K562 (cell line): ENCODE measurements around the gene TRRAP. TPM values are rescaled to one million over a fixed set of nuclear protein-coding genes. Genes with fewer than 3 reads are reported as not detected.

Experiments
- ATAC-seq: fragments of 200-7000 bp; cut with Tn5 transposase; 3 replicates; pipeline ENCODE4 v1.9.1; 2020; ENCODE audit warnings: moderate library complexity
- BruUV-seq: library from RNA; stranded (reverse); fragments of 400-500 nt; replicated peaks from 2 replicates; lab custom pipeline; 2021; lab: Mats Ljungman, UMichigan
- CTCF ChIA-PET: fragments of 300-600 bp; formaldehyde crosslinking; extraction: SDS; loops from one replicate; lab custom pipeline; 2021; ENCODE audit warnings: low intra/inter-chr PET ratio; lab: Yijun Ruan, JAX
- POLR2A ChIA-PET: fragments of 300-600, 350-650 bp; sonication (Branson Sonifier 250); formaldehyde crosslinking; extraction: SDS; loops from one replicate; lab custom pipeline; 2021; ENCODE audit warnings: antibody characterized with exemption, inconsistent platforms; lab: Yijun Ruan, JAX
- DNase-seq, 4 experiments: peaks; one replicate each; pipeline versions ENCODE4 v3.0.0 to v3.0.0-alpha.2; 2011 to 2018; ENCODE audit warnings: low spot score in 3 of 4, mixed read lengths in 3 of 4; ENCODE audit errors: extremely low read depth in 1 of 4
- FAIRE-seq: peaks from 2 replicates; lab custom pipeline; 2011; peaks lifted over from hg19 to GRCh38; lab: Jason Lieb, UNC
- H2AFZ ChIP-seq: 2 replicates; pipeline ENCODE4 v1.6.0; 2011; ENCODE audit warnings: low read depth, low read length, control low read depth, inconsistent platforms
- H3K27ac ChIP-seq: fragments of 200-600 bp; 3 replicates; pipeline ENCODE4 v1.8.0; 2011; ENCODE audit warnings: low read depth, mild to moderate bottlenecking, control low read depth, inconsistent platforms, low read length, moderate library complexity, mixed read lengths; ENCODE audit errors: extremely low read depth
- H3K27me3 ChIP-seq, 2 experiments: fragments of 300-600 bp in 1 of 2; 2 replicates in 1 of 2; 3 replicates in 1 of 2; pipeline versions ENCODE4 v1.6.0 to v1.8.0; 2011; ENCODE audit warnings: inconsistent platforms in 2 of 2, low read length in 2 of 2, mild to moderate bottlenecking in 1 of 2, mixed read lengths in 1 of 2, moderate library complexity in 1 of 2; ENCODE audit not compliant: control insufficient read depth in 2 of 2, insufficient read depth in 2 of 2
- H3K36me3 ChIP-seq: fragments of 300-600 bp; 3 replicates; pipeline ENCODE4 v1.8.0; 2011; ENCODE audit warnings: mild to moderate bottlenecking, low read length, inconsistent platforms; ENCODE audit not compliant: control insufficient read depth, insufficient read depth
- H3K4me1 ChIP-seq, 2 experiments: fragments of 200-600 bp in 1 of 2; replicated peaks in 1 of 2; 2 replicates in 1 of 2; 3 replicates in 1 of 2; pipeline versions ENCODE4 v1.5.1 to v1.8.0; 2011; ENCODE audit warnings: inconsistent platforms in 2 of 2, low read length in 2 of 2, mild to moderate bottlenecking in 1 of 2, mixed read lengths in 1 of 2, moderate library complexity in 1 of 2; ENCODE audit not compliant: control insufficient read depth in 2 of 2, insufficient read depth in 2 of 2
- H3K4me2 ChIP-seq: 2 replicates; pipeline ENCODE4 v1.6.1; 2011; ENCODE audit warnings: low read length, control low read depth, inconsistent platforms, mixed read lengths; ENCODE audit not compliant: insufficient read depth
- H3K4me3 ChIP-seq: fragments of 200-600 bp; sonication (generic), shearing (Covaris generic); 2 replicates; pipeline ENCODE4 v1.5.1; 2016; ENCODE audit warnings: control low read depth, inconsistent platforms
- H3K79me2 ChIP-seq: fragments of 200-600 bp; 3 replicates; pipeline ENCODE4 v1.8.0; 2011; ENCODE audit warnings: low read length, inconsistent platforms; ENCODE audit not compliant: control insufficient read depth, insufficient read depth
- H3K9ac ChIP-seq, 2 experiments: 2 replicates each; pipeline versions ENCODE4 v1.6.0 to v1.6.1; 2011; ENCODE audit warnings: low read depth in 2 of 2, low read length in 2 of 2, control low read depth in 1 of 2, inconsistent platforms in 1 of 2, mild to moderate bottlenecking in 1 of 2, mixed read lengths in 1 of 2; ENCODE audit not compliant: insufficient read depth in 1 of 2
- H3K9me1 ChIP-seq: one replicate; pipeline ENCODE4 v1.6.0; 2011; ENCODE audit warnings: inconsistent platforms, mild to moderate bottlenecking, low read length, moderate library complexity; ENCODE audit not compliant: control insufficient read depth, insufficient read depth
- H3K9me3 ChIP-seq: replicated peaks from 2 replicates; pipeline ENCODE4 v1.5.1; 2011; ENCODE audit warnings: low read depth, low read length, inconsistent platforms; ENCODE audit not compliant: control insufficient read depth, insufficient read depth
- H4K20me1 ChIP-seq: replicated peaks from 2 replicates; pipeline ENCODE4 v1.6.1; 2011; ENCODE audit warnings: low read length, inconsistent platforms, mixed read lengths; ENCODE audit not compliant: control insufficient read depth, insufficient read depth
- ARNT ChIP-seq, 2 experiments: fragments of 450-650 bp; IDR thresholded peaks; 2 replicates each; pipeline ENCODE4 v1.6.1; 2016; ENCODE audit warnings: mild to moderate bottlenecking in 1 of 2
- BACH1 ChIP-seq: fragments of 200-800 bp; sonication (Bioruptor generic); IDR thresholded peaks from 2 replicates; pipeline ENCODE4 v1.6.1; 2016; ENCODE audit warnings: missing genetic modification characterization, missing compliant biosample characterization
- DEAF1 ChIP-seq: fragments of 450-650 bp; formaldehyde crosslinking; IDR thresholded peaks from 2 replicates; pipeline ENCODE4 v1.4.0; 2020; ENCODE audit warnings: mild to moderate bottlenecking, moderate library complexity
- ETV6 ChIP-seq, 3 experiments: fragments of 150-350 bp in 1 of 3; sonication (generic) in 1 of 3; formaldehyde crosslinking in 1 of 3; IDR thresholded peaks; 2 replicates each; pipeline versions ENCODE4 v1.6.1 to v1.8.0; 2014 to 2022; ENCODE audit warnings: borderline replicate concordance in 2 of 3, low read depth in 2 of 3, antibody characterized with exemption in 1 of 3, low read length in 1 of 3, mild to moderate bottlenecking in 1 of 3, missing genetic modification reagents in 1 of 3
- HOMEZ ChIP-seq: fragments of 250-450 bp; sonication (Bioruptor Pico); IDR thresholded peaks from 2 replicates; pipeline ENCODE4 v1.4.0; 2020; ENCODE audit warnings: mild to moderate bottlenecking, moderate library complexity
- NFATC3 ChIP-seq: fragments of 450-650 bp; IDR thresholded peaks from 2 replicates; pipeline ENCODE4 v1.6.1; 2017; ENCODE audit warnings: mild to moderate bottlenecking
- NFE2L1 ChIP-seq: fragments of 450-650 bp; IDR thresholded peaks from 2 replicates; pipeline ENCODE4 v1.6.1; 2016; ENCODE audit warnings: missing genetic modification characterization, low read depth, mild to moderate bottlenecking, missing compliant biosample characterization, moderate library complexity, borderline replicate concordance
- RBFOX2 ChIP-seq: fragments of 200-400 bp; formaldehyde crosslinking; IDR thresholded peaks from 2 replicates; pipeline ENCODE4 v1.6.1; 2017; ENCODE audit warnings: low read depth, mild to moderate bottlenecking, low read length, moderate library complexity
- XRCC5 ChIP-seq: fragments of 200-400 bp; formaldehyde crosslinking; IDR thresholded peaks from 2 replicates; pipeline ENCODE4 v1.6.1; 2017; ENCODE audit warnings: low read depth, mild to moderate bottlenecking, low read length
- ZNF274 ChIP-seq: IDR thresholded peaks from 2 replicates; pipeline ENCODE4 v1.6.1; 2011; ENCODE audit warnings: low read depth, mild to moderate bottlenecking, low read length, moderate library complexity, borderline replicate concordance
- WGBS: fragments of 100-300 bp; shearing (Covaris generic); methylation state at CpG from one replicate; pipeline ENCODE4 v1.1.6; 2016; ENCODE audit warnings: low coverage, mixed read lengths; ENCODE audit not compliant: insufficient coverage; ENCODE audit errors: missing lambda C conversion rate; 5-methylcytosine and 5-hydroxymethylcytosine counted together
- in situ Hi-C: fragments of 300-500 bp; cut with MboI; formaldehyde crosslinking; loops from 4 replicates; pipeline ENCODE4 v1.15.0; 2018; ENCODE audit warnings: inconsistent platforms, mixed read lengths
- intact Hi-C: fragments of 100-400 bp; cut with micrococcal nuclease; formaldehyde crosslinking; loops from 2 replicates; pipeline ENCODE4 v1.14.2; 2022
- polyA plus RNA-seq, 8 experiments: library from polyadenylated mRNA; depleted of rRNA in 4 of 8; stranded (reverse) in 5 of 8; unstranded in 3 of 8; fragments of >200 nt; fragmentation: Nextera tagmentation in 2 of 8; fragmentation: Illumina TruSeq in 1 of 8; extraction: Ambion mirVana in 2 of 8; extraction: Trizol in 1 of 8; gene quantifications; 2 replicates each; pipeline versions ENCODE4 v1.2.1 to v1.2.3, GENCODE V29; 2011 to 2014; ENCODE audit warnings: inconsistent platforms in 1 of 8, missing spikeins in 1 of 8
- total RNA-seq, 7 experiments: library from RNA; depleted of rRNA in 6 of 7; stranded (reverse); fragments of >200 nt in 6 of 7; fragmentation: Illumina TruSeq in 2 of 7; extraction: Trizol in 2 of 7; gene quantifications; 2 replicates each; pipeline versions ENCODE4 v1.2.1 to v1.2.3, GENCODE V29; 2011 to 2021; ENCODE audit warnings: low replicate concordance in 1 of 7
- TF ChIP-seq, protein P1 (sequence below): sonication (generic); formaldehyde crosslinking; IDR thresholded peaks from 2 replicates; pipeline ENCODE4 v1.8.1; 2023; ENCODE audit warnings: mild to moderate bottlenecking, missing genetic modification reagents

TRRAP gene
- total and polyA plus RNA-seq, 9 of the 15 experiments (the other 6 are each of a cell fraction or from before 2014, with no cell fraction given) = 1.3 to 47.2 (median 9.7) TPM

- no peak overlapping the region for H3K9ac ChIP-seq
- peaks cover 4% of the 10 kb centered on the region for H4K20me1 ChIP-seq
- no peaks in the 10 kb centered on the region for H3K4me1 ChIP-seq
- no TSS peak for BruUV-seq
- ATAC-seq (no peak), FAIRE-seq (no peak)
- H3K27ac ChIP-seq = no peak overlapping the region
- no peaks in the 10 kb centered on the region for H3K27me3 ChIP-seq
- TF ChIP-seq NFATC3 (no peak), XRCC5 (no peak)
- TF ChIP-seq, all 486 proteins: peak for 0
- no peak overlapping the region for H2AFZ ChIP-seq
- H3K9me3 ChIP-seq = no peaks in the 10 kb centered on the region
- 96% methylated on average over 13 of the region's 13 CpGs for WGBS
- no peaks in the 10 kb centered on the region for H3K9me1 ChIP-seq
- intact Hi-C loops (no loop called here), in situ Hi-C loops (no loop called here)
- peaks cover 92% of the 10 kb centered on the region for H3K36me3 ChIP-seq
- ChIA-PET CTCF (no interaction called here), POLR2A (no interaction called here)
- no peaks in the 10 kb centered on the region for H3K79me2 ChIP-seq
- H3K4me2 ChIP-seq = no peak overlapping the region
- DNase-seq = no peak
- no peak overlapping the region for H3K4me3 ChIP-seq
Observed at GRCh38 chr7:98933321-98933720, 55.0 kb downstream of the TRRAP start.

- no peaks in the 10 kb centered on the region for H3K27me3 ChIP-seq
- no peaks in the 10 kb centered on the region for H3K9me1 ChIP-seq
- no peak overlapping the region for H3K4me2 ChIP-seq
- peaks cover 4% of the 10 kb centered on the region for H4K20me1 ChIP-seq
- POLR2A ChIA-PET = no interaction called here
- H3K27ac ChIP-seq = no peak overlapping the region
- H3K4me3 ChIP-seq = no peak overlapping the region
- in situ Hi-C loops (no loop called here), intact Hi-C loops (no loop called here)
- 97% methylated on average over 3 of the region's 3 CpGs for WGBS
- H3K9me3 ChIP-seq = no peaks in the 10 kb centered on the region
- CTCF ChIA-PET = no interaction called here
- FAIRE-seq (no peak), ATAC-seq (no peak), DNase-seq (no peak)
- no peaks in the 10 kb centered on the region for H3K4me1 ChIP-seq
- peaks cover 92% of the 10 kb centered on the region for H3K36me3 ChIP-seq
- H3K9ac ChIP-seq = no peak overlapping the region
- no peaks in the 10 kb centered on the region for H3K79me2 ChIP-seq
- no TSS peak for BruUV-seq
- H2AFZ ChIP-seq = no peak overlapping the region
- TF ChIP-seq ETV6 (IDR thresholded peaks at IDR 0.05; ENCODE audit: borderline replicate concordance in 1 of 2, low read depth in 2 of 2, low read length in 1 of 2) = no peak
- TF ChIP-seq ETV6 (CRISPR knock-in tag; IDR thresholded peaks at IDR 0.05; ENCODE audit: borderline replicate concordance) = no peak
- TF ChIP-seq BACH1 (tag) = no peak
- TF ChIP-seq HOMEZ (CRISPR knock-in tag) = no peak
- TF ChIP-seq, protein P1, sequence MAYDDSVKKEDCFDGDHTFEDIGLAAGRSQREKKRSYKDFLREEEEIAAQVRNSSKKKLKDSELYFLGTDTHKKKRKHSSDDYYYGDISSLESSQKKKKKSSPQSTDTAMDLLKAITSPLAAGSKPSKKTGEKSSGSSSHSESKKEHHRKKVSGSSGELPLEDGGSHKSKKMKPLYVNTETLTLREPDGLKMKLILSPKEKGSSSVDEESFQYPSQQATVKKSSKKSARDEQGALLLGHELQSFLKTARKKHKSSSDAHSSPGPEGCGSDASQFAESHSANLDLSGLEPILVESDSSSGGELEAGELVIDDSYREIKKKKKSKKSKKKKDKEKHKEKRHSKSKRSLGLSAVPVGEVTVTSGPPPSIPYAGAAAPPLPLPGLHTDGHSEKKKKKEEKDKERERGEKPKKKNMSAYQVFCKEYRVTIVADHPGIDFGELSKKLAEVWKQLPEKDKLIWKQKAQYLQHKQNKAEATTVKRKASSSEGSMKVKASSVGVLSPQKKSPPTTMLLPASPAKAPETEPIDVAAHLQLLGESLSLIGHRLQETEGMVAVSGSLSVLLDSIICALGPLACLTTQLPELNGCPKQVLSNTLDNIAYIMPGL (CRISPR knock-in tag) = no peak
- TF ChIP-seq DEAF1 (CRISPR knock-in tag) = no peak
- no peak for TF ChIP-seq NFE2L1 (tag)
- TF ChIP-seq ZNF274 = no peak
- no peak for TF ChIP-seq ARNT (IDR thresholded peaks at IDR 0.05)
- TF ChIP-seq RBFOX2 = no peak
Observed at GRCh38 chr7:98934267-98934666, 55.9 kb downstream of the TRRAP start.
